ENCODE results near the gene GFOD1. TPM values are rescaled to one million over a fixed set of nuclear protein-coding genes. Genes with fewer than 3 reads are reported as not detected.

Gene GFOD1
- total RNA-seq, 1 experiment from 2014 or later = 8.8 TPM

DNA sequence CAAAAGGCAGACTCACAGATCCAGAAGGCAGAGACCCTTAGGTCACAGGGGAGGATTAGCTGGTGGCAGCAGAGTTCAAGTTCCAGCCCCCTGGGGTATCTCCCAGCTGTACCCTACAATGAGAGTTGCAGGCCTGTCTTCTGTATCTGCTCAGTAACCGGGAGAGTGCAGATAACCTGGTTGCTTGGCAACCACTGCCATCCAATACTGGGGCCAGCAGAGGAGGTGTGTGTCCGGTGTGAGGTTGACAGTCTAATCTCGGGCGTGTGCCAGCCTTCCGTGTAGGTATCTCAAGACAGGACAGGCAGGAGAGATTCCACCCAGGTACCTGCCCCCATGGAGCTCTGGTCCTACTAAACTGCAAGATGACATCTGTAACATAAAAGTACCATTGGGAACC is 102.4 kb downstream of the GFOD1 start:
- Histone ChIP-seq H3K4me3 (ENCODE audit: low read depth, low read length, poor library complexity, severe bottlenecking) (no peak overlapping the region), H3K9me3 (ENCODE audit: low read depth, low read length, poor library complexity, severe bottlenecking) (no peaks in the 10 kb centered on the region), H3K4me1 (ENCODE audit: insufficient read depth, low read length, poor library complexity, severe bottlenecking) (no peaks in the 10 kb centered on the region), H3K27me3 (replicated peaks; ENCODE audit: insufficient read depth, low read depth, low read length, poor library complexity) (no peaks in the 10 kb centered on the region), H3K36me3 (ENCODE audit: insufficient read depth, low read length, poor library complexity, severe bottlenecking) (no peaks in the 10 kb centered on the region), H3K27ac (ENCODE audit: low read depth, low read length, poor library complexity, severe bottlenecking) (no peak overlapping the region)
- intact Hi-C loops (cut with micrococcal nuclease; ENCODE audit: unreplicated experiment) = no loop called here
- POLR2A ChIA-PET (ENCODE audit: low non-redundant PET) = no interaction called here
- TF ChIP-seq EZH2 (IDR thresholded peaks at IDR 0.05; ENCODE audit: borderline replicate concordance, low read depth, low read length, poor library complexity, severe bottlenecking) = no peak
- TF ChIP-seq, protein P1, sequence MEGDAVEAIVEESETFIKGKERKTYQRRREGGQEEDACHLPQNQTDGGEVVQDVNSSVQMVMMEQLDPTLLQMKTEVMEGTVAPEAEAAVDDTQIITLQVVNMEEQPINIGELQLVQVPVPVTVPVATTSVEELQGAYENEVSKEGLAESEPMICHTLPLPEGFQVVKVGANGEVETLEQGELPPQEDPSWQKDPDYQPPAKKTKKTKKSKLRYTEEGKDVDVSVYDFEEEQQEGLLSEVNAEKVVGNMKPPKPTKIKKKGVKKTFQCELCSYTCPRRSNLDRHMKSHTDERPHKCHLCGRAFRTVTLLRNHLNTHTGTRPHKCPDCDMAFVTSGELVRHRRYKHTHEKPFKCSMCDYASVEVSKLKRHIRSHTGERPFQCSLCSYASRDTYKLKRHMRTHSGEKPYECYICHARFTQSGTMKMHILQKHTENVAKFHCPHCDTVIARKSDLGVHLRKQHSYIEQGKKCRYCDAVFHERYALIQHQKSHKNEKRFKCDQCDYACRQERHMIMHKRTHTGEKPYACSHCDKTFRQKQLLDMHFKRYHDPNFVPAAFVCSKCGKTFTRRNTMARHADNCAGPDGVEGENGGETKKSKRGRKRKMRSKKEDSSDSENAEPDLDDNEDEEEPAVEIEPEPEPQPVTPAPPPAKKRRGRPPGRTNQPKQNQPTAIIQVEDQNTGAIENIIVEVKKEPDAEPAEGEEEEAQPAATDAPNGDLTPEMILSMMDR (conservative IDR thresholded peaks at IDR 0.05; ENCODE audit: low read depth, low read length) = no peak
- DNase-seq (ENCODE audit: low spot score) = no peak
- CTCF ChIA-PET = no interaction called here
- no TSS peak for BruUV-seq (replicated peaks)

DNA sequence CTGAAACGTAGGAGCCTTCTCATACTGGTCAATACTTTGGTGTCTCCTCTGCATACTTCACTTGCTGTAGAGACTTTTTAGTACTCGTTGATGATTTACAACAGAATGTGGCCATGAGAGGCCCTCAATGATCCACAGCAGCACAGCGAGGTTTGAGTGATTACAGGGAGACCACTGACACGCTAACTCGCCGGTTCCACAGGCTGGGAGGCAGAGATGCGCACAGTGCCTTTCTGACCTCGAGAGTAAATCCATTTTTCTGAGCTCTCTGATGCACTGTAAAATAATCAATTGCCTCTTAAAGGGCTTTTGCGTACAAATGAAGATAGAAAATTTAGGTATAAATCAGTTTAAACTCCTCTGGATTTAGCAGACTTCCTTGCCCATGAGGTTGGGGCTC is 102.9 kb downstream of the GFOD1 start:
- Histone ChIP-seq H3K9me3 (ENCODE audit: low read depth, low read length, poor library complexity, severe bottlenecking) (no peaks in the 10 kb centered on the region), H3K4me1 (ENCODE audit: insufficient read depth, low read length, poor library complexity, severe bottlenecking) (no peaks in the 10 kb centered on the region), H3K36me3 (ENCODE audit: insufficient read depth, low read length, poor library complexity, severe bottlenecking) (no peaks in the 10 kb centered on the region), H3K27me3 (replicated peaks; ENCODE audit: insufficient read depth, low read depth, low read length, poor library complexity) (no peaks in the 10 kb centered on the region), H3K27ac (ENCODE audit: low read depth, low read length, poor library complexity, severe bottlenecking) (no peak overlapping the region), H3K4me3 (ENCODE audit: low read depth, low read length, poor library complexity, severe bottlenecking) (no peak overlapping the region)
- DNase-seq (ENCODE audit: low spot score) = no peak
- no TSS peak for BruUV-seq (replicated peaks)
- ChIA-PET POLR2A (ENCODE audit: low non-redundant PET) (no interaction called here), CTCF (no interaction called here)
- TF ChIP-seq, protein P1 (conservative IDR thresholded peaks at IDR 0.05; ENCODE audit: low read depth, low read length) = no peak
- no peak for TF ChIP-seq EZH2 (IDR thresholded peaks at IDR 0.05; ENCODE audit: borderline replicate concordance, low read depth, low read length, poor library complexity, severe bottlenecking)
- intact Hi-C loops (cut with micrococcal nuclease; ENCODE audit: unreplicated experiment) = no loop called here

DNA sequence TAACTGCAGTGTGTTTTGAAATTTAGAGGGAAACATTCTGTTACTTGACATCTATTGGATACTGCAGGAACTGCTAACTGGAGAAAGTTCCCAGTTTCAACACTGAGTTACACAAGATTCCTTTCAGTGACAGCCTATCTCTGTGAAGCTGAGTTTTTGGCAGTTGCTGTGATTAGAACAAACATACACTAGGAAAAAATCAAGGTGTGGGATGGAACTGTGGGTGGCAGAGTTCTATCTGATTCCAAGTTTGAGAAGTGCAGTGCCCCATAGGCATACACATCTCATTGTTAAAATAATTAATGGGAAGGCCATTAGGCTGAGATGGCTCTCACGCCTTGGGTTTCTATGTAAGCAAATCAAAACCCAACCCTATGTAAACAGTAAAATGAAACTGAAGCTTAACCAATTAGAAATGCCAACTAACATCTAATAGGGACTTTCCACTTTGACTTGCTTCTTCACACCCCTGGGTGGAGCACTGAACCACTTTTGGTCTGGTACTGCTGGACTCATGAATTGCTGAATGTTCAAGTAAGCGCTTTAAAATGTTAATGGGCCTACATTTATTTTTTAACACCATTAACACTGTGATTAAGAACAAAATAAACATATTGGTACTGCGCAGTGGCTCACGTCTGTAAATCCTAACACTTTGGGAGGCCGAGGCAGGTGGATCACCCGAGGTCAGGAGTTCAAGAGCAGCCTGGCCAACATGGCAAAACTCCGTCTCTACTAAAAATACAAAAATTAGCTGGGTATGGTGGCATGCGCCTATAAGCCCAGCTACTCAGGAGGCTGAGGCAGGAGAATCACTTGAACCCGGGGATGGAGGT is 103.9 kb downstream of the GFOD1 start:
- BruUV-seq (replicated peaks) = no TSS peak
- DNase-seq (ENCODE audit: low spot score) = no peak
- Histone ChIP-seq H3K9me3 (ENCODE audit: low read depth, low read length, poor library complexity, severe bottlenecking) (no peaks in the 10 kb centered on the region), H3K27me3 (replicated peaks; ENCODE audit: insufficient read depth, low read depth, low read length, poor library complexity) (no peaks in the 10 kb centered on the region), H3K27ac (ENCODE audit: low read depth, low read length, poor library complexity, severe bottlenecking) (no peak overlapping the region), H3K36me3 (ENCODE audit: insufficient read depth, low read length, poor library complexity, severe bottlenecking) (no peaks in the 10 kb centered on the region), H3K4me3 (ENCODE audit: low read depth, low read length, poor library complexity, severe bottlenecking) (no peak overlapping the region), H3K4me1 (ENCODE audit: insufficient read depth, low read length, poor library complexity, severe bottlenecking) (no peaks in the 10 kb centered on the region)
- CTCF ChIA-PET = no interaction called here
- TF ChIP-seq, protein P1 (conservative IDR thresholded peaks at IDR 0.05; ENCODE audit: low read depth, low read length) = peak; percentile 26; the same call in 1 of the 2 replicates
- no peak for TF ChIP-seq EZH2 (IDR thresholded peaks at IDR 0.05; ENCODE audit: borderline replicate concordance, low read depth, low read length, poor library complexity, severe bottlenecking)
- POLR2A ChIA-PET (ENCODE audit: low non-redundant PET) = no interaction called here
- intact Hi-C loops (cut with micrococcal nuclease; ENCODE audit: unreplicated experiment) = no loop called here
